Measurements from ENCODE around the gene MRM1. TPM values are rescaled to one million over a fixed set of nuclear protein-coding genes. Genes with fewer than 3 reads are reported as not detected.

The MRM1 gene
- polyA plus RNA-seq, 3 donors, result 5.0 to 5.9 (median 5.8) TPM

Other genes starting within 250 kb of the MRM1 start
- gene TBC1D3H, start 213.1 kb upstream of the MRM1 start, polyA plus RNA-seq (ENCODE audit: insufficient read length in 3 of 3), result 1 to 10 TPM in 1 of 3 donors, not detected in 2; 9.8 TPM
- gene ZNHIT3, start 114.9 kb upstream of the MRM1 start, polyA plus RNA-seq (ENCODE audit: insufficient read length in 3 of 3), result 10 to 100 TPM; 62.3 to 66.5 (median 64.3) TPM
- gene MYO19, start 66.7 kb upstream of the MRM1 start, polyA plus RNA-seq (ENCODE audit: insufficient read length in 3 of 3), result 10 to 100 TPM; 37.0 to 67.6 (median 67.1) TPM
- 10 to 100 TPM in 2 of 3 donors, 1 to 10 TPM in 1; 9.1 to 13.7 (median 12.2) TPM for gene PIGW, start 66.6 kb upstream of the MRM1 start, polyA plus RNA-seq (ENCODE audit: insufficient read length in 3 of 3)
- gene GGNBP2, start 56.7 kb upstream of the MRM1 start, polyA plus RNA-seq (ENCODE audit: insufficient read length in 3 of 3), result 100 to 1,000 TPM in 1 of 3 donors, 10 to 100 TPM in 2; 75.5 to 101 (median 85.5) TPM
- gene DHRS11, start 9.7 kb upstream of the MRM1 start, polyA plus RNA-seq (ENCODE audit: insufficient read length in 3 of 3), result 10 to 100 TPM; 23.3 to 32.3 (median 26.8) TPM

All from renal pelvis (tissue), 3 donors.